B cell (primary cell): ENCODE data around the gene ID1. TPM values are rescaled to one million over a fixed set of nuclear protein-coding genes. Genes with fewer than 3 reads are reported as not detected.
"Not testable (repeated sequence)": the region's sequence is repeated elsewhere in the genome, so short reads cannot be mapped to it uniquely, and the experiment has no call there.

Source experiments
- ATAC-seq: fragments of 200-7000 bp; cut with Tn5 transposase; one replicate; pipeline ENCODE4 v1.10.0; 2021; ENCODE audit warnings: low read depth, mild to moderate bottlenecking, moderate number of reproducible peaks, moderate library complexity
- CTCF ChIA-PET: fragments of 350-600 bp; sonication (Branson Sonifier 250); formaldehyde crosslinking; loops from one replicate; lab custom pipeline; 2021; ENCODE audit warnings: antibody characterized with exemption, inconsistent platforms; lab: Charles Lee
- POLR2A ChIA-PET: fragments of 350-600 bp; sonication (Branson Sonifier 250); formaldehyde crosslinking; loops from one replicate; lab custom pipeline; 2021; ENCODE audit warnings: antibody characterized with exemption; lab: Charles Lee
- DNase-seq: peaks from one replicate; pipeline ENCODE4 v3.0.0; 2013
- H2AFZ ChIP-seq: 2 replicates; pipeline ENCODE4 v1.6.1; 2012; ENCODE audit warnings: mild to moderate bottlenecking, low read depth, low read length; ENCODE audit not compliant: insufficient read depth, poor library complexity, severe bottlenecking
- H3K27ac ChIP-seq, 2 donors: 1 replicate in 1 of 2; 2 replicates in 1 of 2; pipeline ENCODE4 v1.5.1; 2012 to 2013; ENCODE audit warnings: low read length in 2 of 2, mild to moderate bottlenecking in 2 of 2, moderate library complexity in 1 of 2
- H3K27me3 ChIP-seq, 4 experiments: fragments of 200-600 bp in 1 of 4; sonication (generic) in 1 of 4; replicated peaks in 1 of 4; 1 replicate in 2 of 4; 2 replicates in 2 of 4; pipeline versions ENCODE4 v1.6.1 to v1.7.0; 2013 to 2016; ENCODE audit warnings: low read length in 3 of 4, mild to moderate bottlenecking in 2 of 4, mixed read lengths in 1 of 4, moderate library complexity in 1 of 4; ENCODE audit not compliant: insufficient read depth in 4 of 4, control insufficient read depth in 3 of 4; ENCODE audit errors: control extremely low read depth in 1 of 4
- H3K36me3 ChIP-seq, 2 experiments: replicated peaks in 1 of 2; 1 replicate in 1 of 2; 2 replicates in 1 of 2; pipeline versions ENCODE4 v1.6.1 to v1.7.1; 2013; ENCODE audit warnings: low read length in 1 of 2; ENCODE audit not compliant: insufficient read depth in 2 of 2, control insufficient read depth in 1 of 2; ENCODE audit errors: control extremely low read depth in 1 of 2, extremely low read depth in 1 of 2
- H3K4me1 ChIP-seq, 2 donors: fragments of 200-600 bp in 1 of 2; sonication (generic) in 1 of 2; 1 replicate in 1 of 2; 2 replicates in 1 of 2; pipeline versions ENCODE4 v1.5.1 to v1.6.1; 2013 to 2017; ENCODE audit warnings: low read length in 2 of 2; ENCODE audit not compliant: control insufficient read depth in 2 of 2, insufficient read depth in 2 of 2
- H3K4me2 ChIP-seq: replicated peaks from 2 replicates; pipeline ENCODE3; 2012; ENCODE audit warnings: mild to moderate bottlenecking, low read depth, low read length; ENCODE audit not compliant: poor library complexity, severe bottlenecking
- H3K4me3 ChIP-seq, 5 experiments: fragments of 200-600 bp in 1 of 5; sonication (generic) in 1 of 5; 1 replicate in 3 of 5; 2 replicates in 2 of 5; pipeline versions ENCODE4 v1.5.1 to v1.7.0; 2011 to 2016; ENCODE audit warnings: low read length in 4 of 5, mild to moderate bottlenecking in 4 of 5, low read depth in 2 of 5, control low read depth in 1 of 5, moderate library complexity in 1 of 5; ENCODE audit not compliant: insufficient read depth in 1 of 5; ENCODE audit errors: control extremely low read depth in 1 of 5, extremely low read depth in 1 of 5
- H3K79me2 ChIP-seq: fragments of 200-600 bp; sonication (generic); one replicate; pipeline ENCODE4 v1.6.0; 2016; ENCODE audit warnings: low read length; ENCODE audit not compliant: control insufficient read depth, insufficient read depth
- H3K9ac ChIP-seq: fragments of 200-600 bp; sonication (generic); 2 replicates; pipeline ENCODE4 v1.6.1; 2017; ENCODE audit warnings: mild to moderate bottlenecking, low read length, moderate library complexity
- H3K9me3 ChIP-seq, 3 donors: one replicate each; pipeline versions ENCODE4 v1.6.1 to v1.7.1; 2013; ENCODE audit warnings: low read length in 2 of 3; ENCODE audit not compliant: control insufficient read depth in 2 of 3, insufficient read depth in 1 of 3; ENCODE audit errors: control extremely low read depth in 1 of 3
- H4K20me1 ChIP-seq: 2 replicates; pipeline ENCODE4 v1.6.0; 2012; ENCODE audit warnings: mild to moderate bottlenecking, low read length; ENCODE audit not compliant: insufficient read depth, control insufficient read depth, poor library complexity, severe bottlenecking
- H3K27ac Mint-ChIP-seq: one replicate; pipeline ENCODE4 v1.8.0; 2021; ENCODE audit warnings: mixed read lengths
- H3K27me3 Mint-ChIP-seq: one replicate; pipeline ENCODE4 v1.8.0; 2021; ENCODE audit warnings: mixed read lengths
- H3K4me1 Mint-ChIP-seq: one replicate; pipeline ENCODE4 v1.8.0; 2021; ENCODE audit warnings: mixed read lengths
- H3K4me3 Mint-ChIP-seq: one replicate; pipeline ENCODE4 v1.8.0; 2021; ENCODE audit warnings: mixed read lengths
- H3K9me3 Mint-ChIP-seq: one replicate; pipeline ENCODE4 v1.8.0; 2022; ENCODE audit warnings: mixed read lengths; ENCODE audit not compliant: insufficient read depth
- EZH2 ChIP-seq: IDR thresholded peaks from 2 replicates; pipeline ENCODE4 v1.6.1; 2012; ENCODE audit warnings: borderline replicate concordance, low read depth, mild to moderate bottlenecking, moderate library complexity, low read length; ENCODE audit not compliant: insufficient read depth, poor library complexity, severe bottlenecking
- WGBS: methylation state at CpG from one replicate; pipeline ENCODE4 v1.1.5; 2013; ENCODE audit warnings: missing lambda C conversion rate; ENCODE audit not compliant: insufficient coverage; 5-methylcytosine and 5-hydroxymethylcytosine counted together
- intact Hi-C: fragments of 100-400 bp; cut with micrococcal nuclease; formaldehyde crosslinking; loops from one replicate; pipeline ENCODE4 v1.10.0; 2022
- polyA plus RNA-seq: library from polyadenylated mRNA; depleted of rRNA; stranded (reverse); fragments of >200 nt; gene quantifications from 2 replicates; pipeline ENCODE4 v1.2.3, GENCODE V29; 2012
- total RNA-seq, 2 donors: library from RNA; stranded (reverse); fragments of 120-200 nt in 1 of 2; gene quantifications; 1 replicate in 1 of 2; 2 replicates in 1 of 2; pipeline versions ENCODE4 v1.2.3 to v1.2.4, GENCODE V29; 2013 to 2022
- TF ChIP-seq, protein P1 (sequence below): fragments of 200-600 bp; IDR thresholded peaks from one replicate; pipeline ENCODE4 v1.8.0; 2022; ENCODE audit warnings: antibody characterized with exemption, mild to moderate bottlenecking

ID1 gene
- total and polyA plus RNA-seq, 2 donors (not counting 1 experiment from before 2014, with no cell fraction given), result 4.4 to 68.2 TPM

- H3K4me1 Mint-ChIP-seq, H3K27me3 ChIP-seq, H3K4me2 ChIP-seq, H3K4me3 Mint-ChIP-seq, H3K4me1 ChIP-seq, intact Hi-C loops, H3K9ac ChIP-seq, H3K27ac Mint-ChIP-seq, DNase-seq, H3K36me3 ChIP-seq, H3K4me3 ChIP-seq, H3K27ac ChIP-seq, H4K20me1 ChIP-seq, H3K9me3 Mint-ChIP-seq, H3K79me2 ChIP-seq, H3K9me3 ChIP-seq, POLR2A ChIA-PET, H3K27me3 Mint-ChIP-seq, H2AFZ ChIP-seq, ATAC-seq: not testable (repeated sequence)
- CTCF ChIA-PET, result interaction anchor here (1.8 kb wide), 1 partner anchor 32 kb away, joined by 4 read pairs; no protein-coding TSS in a partner anchor
- WGBS, result 98% methylated on average over 17 of the region's 17 CpGs
Measured at GRCh38 chr20:31579941-31580651, 25.0 kb upstream of the ID1 start.

GRCh38 chr20:31580706-31581105, 24.4 kb upstream of the ID1 start:
- Mint-ChIP-seq H3K4me1 (no peaks in the 10 kb centered on the region), H3K27ac (no peak overlapping the region), H3K27me3 (peaks cover 15% of the 10 kb centered on the region), H3K4me3 (no peak overlapping the region), H3K9me3 (no peaks in the 10 kb centered on the region)
- Histone ChIP-seq H3K27me3 (peaks cover 0 to 3% (median 0%) of the 10 kb centered on the region in 4 experiments), H3K79me2 (no peaks in the 10 kb centered on the region), H4K20me1 (no peaks in the 10 kb centered on the region), H3K36me3 (no peaks in the 10 kb centered on the region), H2AFZ (no peak overlapping the region), H3K9me3 (peaks cover 0 to 2% (median 0%) of the 10 kb centered on the region in 3 donors), H3K4me3 (no peak overlapping the region), H3K4me1 (no peaks in the 10 kb centered on the region), H3K4me2 (no peak overlapping the region), H3K9ac (no peak overlapping the region), H3K27ac (no peak overlapping the region)
- intact Hi-C loops, result no loop called here
- no peak for ATAC-seq
- no peak for DNase-seq
- ChIA-PET POLR2A (no interaction called here), CTCF (interaction anchor here (1.8 kb wide), 1 partner anchor 32 kb away, joined by 4 read pairs; no protein-coding TSS in a partner anchor)
- 85% methylated on average over 6 of the region's 7 CpGs for WGBS
- TF ChIP-seq EZH2, result no peak
- TF ChIP-seq, protein P1, sequence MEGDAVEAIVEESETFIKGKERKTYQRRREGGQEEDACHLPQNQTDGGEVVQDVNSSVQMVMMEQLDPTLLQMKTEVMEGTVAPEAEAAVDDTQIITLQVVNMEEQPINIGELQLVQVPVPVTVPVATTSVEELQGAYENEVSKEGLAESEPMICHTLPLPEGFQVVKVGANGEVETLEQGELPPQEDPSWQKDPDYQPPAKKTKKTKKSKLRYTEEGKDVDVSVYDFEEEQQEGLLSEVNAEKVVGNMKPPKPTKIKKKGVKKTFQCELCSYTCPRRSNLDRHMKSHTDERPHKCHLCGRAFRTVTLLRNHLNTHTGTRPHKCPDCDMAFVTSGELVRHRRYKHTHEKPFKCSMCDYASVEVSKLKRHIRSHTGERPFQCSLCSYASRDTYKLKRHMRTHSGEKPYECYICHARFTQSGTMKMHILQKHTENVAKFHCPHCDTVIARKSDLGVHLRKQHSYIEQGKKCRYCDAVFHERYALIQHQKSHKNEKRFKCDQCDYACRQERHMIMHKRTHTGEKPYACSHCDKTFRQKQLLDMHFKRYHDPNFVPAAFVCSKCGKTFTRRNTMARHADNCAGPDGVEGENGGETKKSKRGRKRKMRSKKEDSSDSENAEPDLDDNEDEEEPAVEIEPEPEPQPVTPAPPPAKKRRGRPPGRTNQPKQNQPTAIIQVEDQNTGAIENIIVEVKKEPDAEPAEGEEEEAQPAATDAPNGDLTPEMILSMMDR, result no peak
